Fibroblast of lung (primary cell): Measurements from ENCODE around the gene RIPOR3.
"Not testable (repeated sequence)": the region's sequence is repeated elsewhere in the genome, so short reads cannot be mapped to it uniquely, and the experiment has no call there.

Experiments used
- EZH2 ChIP-seq: IDR thresholded peaks from 2 replicates; pipeline ENCODE4 v1.5.1; 2012; ENCODE audit warnings: low read length, control low read depth, mild to moderate bottlenecking; ENCODE audit errors: missing control alignments
- TF ChIP-seq, protein P1 (sequence below), 2 donors: IDR thresholded peaks in 1 of 2; conservative IDR thresholded peaks in 1 of 2; 1 replicate in 1 of 2; 2 replicates in 1 of 2; pipeline ENCODE4 v1.5.1; 2011 to 2012; ENCODE audit warnings: low read length in 2 of 2, control low read depth in 1 of 2, inconsistent platforms in 1 of 2, low read depth in 1 of 2, mild to moderate bottlenecking in 1 of 2

DNA sequence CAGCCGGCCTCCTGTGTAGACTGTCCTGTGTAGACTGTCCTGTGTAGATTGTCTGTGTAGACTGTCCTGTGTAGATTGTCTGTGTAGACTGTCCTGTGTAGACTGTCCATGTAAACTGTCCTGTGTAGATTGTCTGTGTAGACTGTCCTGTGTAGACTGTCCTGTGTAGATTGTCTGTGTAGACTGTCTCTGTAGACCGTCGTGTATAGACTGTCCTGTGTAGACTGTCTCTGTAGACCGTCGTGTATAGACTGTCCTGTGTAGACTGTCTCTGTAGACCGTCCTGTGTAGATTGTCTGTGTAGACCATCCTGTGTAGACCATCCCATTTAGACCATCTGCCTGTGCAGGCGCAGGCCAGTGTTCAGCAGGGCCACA, 121.9 kb downstream of the RIPOR3 start:
- TF ChIP-seq EZH2: not testable (repeated sequence)
- TF ChIP-seq, protein P1, sequence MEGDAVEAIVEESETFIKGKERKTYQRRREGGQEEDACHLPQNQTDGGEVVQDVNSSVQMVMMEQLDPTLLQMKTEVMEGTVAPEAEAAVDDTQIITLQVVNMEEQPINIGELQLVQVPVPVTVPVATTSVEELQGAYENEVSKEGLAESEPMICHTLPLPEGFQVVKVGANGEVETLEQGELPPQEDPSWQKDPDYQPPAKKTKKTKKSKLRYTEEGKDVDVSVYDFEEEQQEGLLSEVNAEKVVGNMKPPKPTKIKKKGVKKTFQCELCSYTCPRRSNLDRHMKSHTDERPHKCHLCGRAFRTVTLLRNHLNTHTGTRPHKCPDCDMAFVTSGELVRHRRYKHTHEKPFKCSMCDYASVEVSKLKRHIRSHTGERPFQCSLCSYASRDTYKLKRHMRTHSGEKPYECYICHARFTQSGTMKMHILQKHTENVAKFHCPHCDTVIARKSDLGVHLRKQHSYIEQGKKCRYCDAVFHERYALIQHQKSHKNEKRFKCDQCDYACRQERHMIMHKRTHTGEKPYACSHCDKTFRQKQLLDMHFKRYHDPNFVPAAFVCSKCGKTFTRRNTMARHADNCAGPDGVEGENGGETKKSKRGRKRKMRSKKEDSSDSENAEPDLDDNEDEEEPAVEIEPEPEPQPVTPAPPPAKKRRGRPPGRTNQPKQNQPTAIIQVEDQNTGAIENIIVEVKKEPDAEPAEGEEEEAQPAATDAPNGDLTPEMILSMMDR (conservative IDR thresholded peaks at IDR 0.05 in 1 of 2, IDR thresholded peaks at IDR 0.05 in 1 of 2; ENCODE audit: low read depth in 1 of 2, low read length in 2 of 2): not testable (repeated sequence)
